ENCODE results near the gene EDNRA.
A peak's percentile ranks its signal among the peaks of the same experiment; 100 is the strongest.

Gene EDNRA

DNA sequence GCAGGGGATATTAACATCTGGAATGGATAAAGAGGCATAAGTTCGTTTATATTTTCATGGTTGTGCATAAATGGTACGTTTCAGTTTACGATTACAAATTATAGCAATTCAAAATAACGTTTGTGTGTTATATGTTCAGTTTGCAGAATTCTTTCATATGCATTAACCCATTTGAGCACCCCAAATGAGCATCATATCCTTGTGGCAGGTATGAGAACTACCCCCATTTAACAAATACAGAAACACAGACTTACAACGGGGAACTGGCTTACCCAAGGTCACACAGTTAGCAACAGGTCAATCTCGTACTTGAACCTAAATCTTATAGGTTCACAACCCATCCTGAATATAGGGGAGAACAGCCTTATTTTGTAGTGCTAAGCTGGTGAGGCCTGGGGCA is 33.1 kb downstream of the EDNRA start:
- Histone ChIP-seq H3K36me3 (no peaks in the 10 kb centered on the region), H3K27me3 (ENCODE audit: insufficient read depth, low read depth, severe bottlenecking) (no peaks in the 10 kb centered on the region), H3K9me3 (ENCODE audit: severe bottlenecking) (no peaks in the 10 kb centered on the region), H3K27ac (no peak overlapping the region), H3K4me3 (ENCODE audit: low read depth, low read length) (no peak overlapping the region)
- TF ChIP-seq, protein P1, sequence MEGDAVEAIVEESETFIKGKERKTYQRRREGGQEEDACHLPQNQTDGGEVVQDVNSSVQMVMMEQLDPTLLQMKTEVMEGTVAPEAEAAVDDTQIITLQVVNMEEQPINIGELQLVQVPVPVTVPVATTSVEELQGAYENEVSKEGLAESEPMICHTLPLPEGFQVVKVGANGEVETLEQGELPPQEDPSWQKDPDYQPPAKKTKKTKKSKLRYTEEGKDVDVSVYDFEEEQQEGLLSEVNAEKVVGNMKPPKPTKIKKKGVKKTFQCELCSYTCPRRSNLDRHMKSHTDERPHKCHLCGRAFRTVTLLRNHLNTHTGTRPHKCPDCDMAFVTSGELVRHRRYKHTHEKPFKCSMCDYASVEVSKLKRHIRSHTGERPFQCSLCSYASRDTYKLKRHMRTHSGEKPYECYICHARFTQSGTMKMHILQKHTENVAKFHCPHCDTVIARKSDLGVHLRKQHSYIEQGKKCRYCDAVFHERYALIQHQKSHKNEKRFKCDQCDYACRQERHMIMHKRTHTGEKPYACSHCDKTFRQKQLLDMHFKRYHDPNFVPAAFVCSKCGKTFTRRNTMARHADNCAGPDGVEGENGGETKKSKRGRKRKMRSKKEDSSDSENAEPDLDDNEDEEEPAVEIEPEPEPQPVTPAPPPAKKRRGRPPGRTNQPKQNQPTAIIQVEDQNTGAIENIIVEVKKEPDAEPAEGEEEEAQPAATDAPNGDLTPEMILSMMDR (IDR thresholded peaks at IDR 0.05; ENCODE audit: low read depth, low read length), result no peak
- DNase-seq, result no peak

GRCh38 chr4:147515220-147515936 is 34.5 kb downstream of the EDNRA start:
- no peaks in the 10 kb centered on the region for H3K27me3 ChIP-seq (ENCODE audit: insufficient read depth, low read depth, severe bottlenecking)
- TF ChIP-seq, protein P1 (IDR thresholded peaks at IDR 0.05; ENCODE audit: low read depth, low read length), result no peak
- DNase-seq, result no peak
- no peak overlapping the region for H3K4me3 ChIP-seq (ENCODE audit: low read depth, low read length)
- H3K27ac ChIP-seq, result no peak overlapping the region
- no peaks in the 10 kb centered on the region for H3K9me3 ChIP-seq (ENCODE audit: severe bottlenecking)
- no peaks in the 10 kb centered on the region for H3K36me3 ChIP-seq

DNA sequence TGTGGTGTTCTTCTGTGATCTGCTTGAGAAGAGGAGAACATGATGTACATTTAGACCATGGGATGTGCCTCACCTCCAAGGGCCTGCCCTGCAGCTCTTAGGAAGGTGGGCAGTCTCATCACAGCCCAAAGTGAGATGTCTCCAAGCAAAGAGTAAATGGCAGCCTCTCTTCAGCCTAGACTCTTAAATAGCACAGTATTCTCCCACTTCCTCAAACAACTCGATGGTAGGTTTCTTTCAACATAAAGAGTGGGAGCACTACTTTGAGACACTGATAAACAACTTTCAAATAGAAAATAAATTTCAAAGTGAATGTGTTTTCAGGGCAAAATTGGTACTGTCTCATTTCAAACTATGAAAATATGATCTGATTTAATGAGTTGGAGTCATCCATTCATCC is 35.2 kb downstream of the EDNRA start:
- Histone ChIP-seq H3K27me3 (ENCODE audit: insufficient read depth, low read depth, severe bottlenecking) (no peaks in the 10 kb centered on the region), H3K9me3 (ENCODE audit: severe bottlenecking) (no peaks in the 10 kb centered on the region), H3K36me3 (no peaks in the 10 kb centered on the region), H3K27ac (no peak overlapping the region), H3K4me3 (ENCODE audit: low read depth, low read length) (no peak overlapping the region)
- DNase-seq, result no peak
- TF ChIP-seq, protein P1 (IDR thresholded peaks at IDR 0.05; ENCODE audit: low read depth, low read length), result no peak

GRCh38 chr4:147518086-147518485 is 37.2 kb downstream of the EDNRA start:
- TF ChIP-seq, protein P1 (IDR thresholded peaks at IDR 0.05; ENCODE audit: low read depth, low read length), result no peak

GRCh38 chr4:147518846-147519767 is 38.2 kb downstream of the EDNRA start:
- peak; percentile 87 for DNase-seq
- TF ChIP-seq, protein P1 (IDR thresholded peaks at IDR 0.05; ENCODE audit: low read depth, low read length), result peak; percentile 86
- no peaks in the 10 kb centered on the region for H3K27me3 ChIP-seq (ENCODE audit: insufficient read depth, low read depth, severe bottlenecking)
- no peaks in the 10 kb centered on the region for H3K36me3 ChIP-seq
- no peak overlapping the region for H3K4me3 ChIP-seq (ENCODE audit: low read depth, low read length)
- H3K9me3 ChIP-seq (ENCODE audit: severe bottlenecking), result no peaks in the 10 kb centered on the region
- no peak overlapping the region for H3K27ac ChIP-seq

More at GRCh38 chr4:147518086-147518485, 37.2 kb downstream of the EDNRA start:
- Histone ChIP-seq H3K4me3 (ENCODE audit: low read depth, low read length) (no peak overlapping the region), H3K9me3 (ENCODE audit: severe bottlenecking) (no peaks in the 10 kb centered on the region), H3K27ac (no peak overlapping the region), H3K27me3 (ENCODE audit: insufficient read depth, low read depth, severe bottlenecking) (no peaks in the 10 kb centered on the region), H3K36me3 (no peaks in the 10 kb centered on the region)
- no peak for DNase-seq

All from WERI-Rb-1 (cell line).